Activated CD4-positive, CD25-positive, alpha-beta regulatory T cell treated with anti-CD3 and anti-CD28 coated beads, Interleukin-2, amount 50 U/mL, for 24 hours (primary cell): ENCODE measurements around the gene PCDHA5.
"Not testable (repeated sequence)": the region's sequence is repeated elsewhere in the genome, so short reads cannot be mapped to it uniquely, and the experiment has no call there.

Experiments used
- ATAC-seq, 2 donors: fragments of 150-1000 bp; cut with Tn5 transposase; one replicate each; pipeline ENCODE4 v1.10.0; 2021; ENCODE audit warnings: mild to moderate bottlenecking in 1 of 2, moderate library complexity in 1 of 2

PCDHA5 gene

GRCh38 chr5:140821375-140822280, at the start of gene PCDHA5:
Gene PCDHA5, plus strand, starts transcription at chr5:140821613.
- no peak for ATAC-seq

- no peak for ATAC-seq
Measured at GRCh38 chr5:140780512-140780911, 40.9 kb upstream of the PCDHA5 start.

DNA sequence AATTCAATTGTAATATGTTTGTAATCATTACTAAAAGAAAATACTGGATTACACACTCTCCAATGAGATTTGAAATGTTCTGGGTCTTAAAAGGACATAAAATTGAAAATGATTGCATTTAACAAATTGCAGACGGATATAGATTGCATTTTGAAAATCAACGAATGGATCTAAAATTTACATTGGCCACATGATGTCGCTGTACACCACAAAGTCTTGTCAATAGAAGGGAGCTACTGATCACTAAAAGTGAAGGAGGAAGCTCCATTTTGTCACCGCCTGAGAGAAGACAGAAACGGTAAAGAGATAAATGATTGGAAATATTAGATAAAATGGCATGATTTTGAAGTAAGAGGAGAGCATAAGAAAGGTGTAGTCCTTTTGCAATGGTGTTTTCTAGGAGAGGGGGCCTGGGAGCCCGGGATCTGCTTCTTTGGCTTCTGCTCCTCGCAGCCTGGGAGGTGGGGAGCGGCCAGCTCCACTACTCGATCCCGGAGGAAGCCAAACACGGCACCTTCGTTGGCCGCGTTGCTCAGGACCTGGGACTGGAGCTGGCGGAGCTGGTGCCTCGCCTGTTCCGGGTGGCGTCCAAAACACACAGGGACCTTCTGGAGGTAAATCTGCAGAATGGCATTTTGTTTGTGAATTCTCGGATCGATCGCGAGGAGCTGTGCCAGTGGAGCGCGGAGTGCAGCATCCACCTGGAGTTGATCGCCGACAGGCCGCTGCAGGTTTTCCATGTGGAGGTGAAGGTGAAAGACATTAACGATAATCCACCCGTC, 35.3 kb upstream of the PCDHA5 start, which contains the start of gene PCDHA1:
TSS of gene PCDHA1 (plus strand) at position 236 of the 782 bp plus-strand sequence.
- ATAC-seq: no peak

DNA sequence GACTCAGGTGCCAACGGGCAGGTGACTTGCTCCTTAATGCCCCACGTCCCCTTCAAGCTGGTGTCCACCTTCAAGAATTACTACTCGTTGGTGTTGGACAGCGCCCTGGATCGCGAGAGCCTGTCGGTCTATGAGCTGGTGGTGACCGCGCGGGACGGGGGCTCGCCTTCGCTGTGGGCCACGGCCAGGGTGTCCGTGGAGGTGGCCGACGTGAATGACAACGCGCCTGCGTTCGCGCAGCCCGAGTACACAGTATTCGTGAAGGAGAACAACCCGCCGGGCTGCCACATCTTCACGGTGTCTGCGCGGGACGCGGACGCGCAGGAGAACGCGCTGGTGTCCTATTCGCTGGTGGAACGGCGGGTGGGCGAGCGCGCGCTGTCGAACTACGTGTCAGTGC, 34.0 kb upstream of the PCDHA5 start:
- not testable (repeated sequence) for ATAC-seq

DNA sequence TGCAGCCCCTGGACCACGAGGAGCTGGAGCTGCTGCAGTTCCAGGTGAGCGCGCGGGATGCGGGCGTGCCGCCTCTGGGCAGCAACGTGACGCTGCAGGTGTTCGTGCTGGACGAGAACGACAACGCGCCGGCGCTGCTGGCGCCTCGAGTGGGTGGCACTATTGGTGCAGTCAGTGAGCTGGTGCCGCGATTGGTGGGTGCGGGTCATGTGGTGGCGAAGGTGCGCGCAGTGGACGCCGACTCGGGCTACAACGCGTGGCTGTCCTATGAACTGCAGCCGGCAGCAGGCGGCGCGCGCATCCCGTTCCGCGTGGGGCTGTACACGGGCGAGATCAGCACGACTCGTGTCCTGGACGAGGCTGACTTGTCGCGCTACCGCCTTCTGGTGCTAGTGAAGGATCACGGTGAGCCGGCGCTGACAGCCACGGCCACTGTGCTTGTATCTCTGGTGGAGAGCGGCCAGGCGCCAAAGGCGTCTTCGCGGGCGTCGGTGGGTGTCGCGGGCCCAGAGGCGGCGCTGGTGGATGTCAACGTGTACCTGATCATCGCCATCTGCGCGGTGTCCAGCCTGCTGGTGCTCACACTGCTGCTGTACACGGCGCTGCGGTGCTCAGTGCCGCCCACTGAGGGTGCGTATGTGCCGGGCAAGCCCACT, 33.4 kb upstream of the PCDHA5 start:
- not testable (repeated sequence) for ATAC-seq

- no peak for ATAC-seq
Measured at GRCh38 chr5:140791089-140791488, 30.3 kb upstream of the PCDHA5 start.

DNA sequence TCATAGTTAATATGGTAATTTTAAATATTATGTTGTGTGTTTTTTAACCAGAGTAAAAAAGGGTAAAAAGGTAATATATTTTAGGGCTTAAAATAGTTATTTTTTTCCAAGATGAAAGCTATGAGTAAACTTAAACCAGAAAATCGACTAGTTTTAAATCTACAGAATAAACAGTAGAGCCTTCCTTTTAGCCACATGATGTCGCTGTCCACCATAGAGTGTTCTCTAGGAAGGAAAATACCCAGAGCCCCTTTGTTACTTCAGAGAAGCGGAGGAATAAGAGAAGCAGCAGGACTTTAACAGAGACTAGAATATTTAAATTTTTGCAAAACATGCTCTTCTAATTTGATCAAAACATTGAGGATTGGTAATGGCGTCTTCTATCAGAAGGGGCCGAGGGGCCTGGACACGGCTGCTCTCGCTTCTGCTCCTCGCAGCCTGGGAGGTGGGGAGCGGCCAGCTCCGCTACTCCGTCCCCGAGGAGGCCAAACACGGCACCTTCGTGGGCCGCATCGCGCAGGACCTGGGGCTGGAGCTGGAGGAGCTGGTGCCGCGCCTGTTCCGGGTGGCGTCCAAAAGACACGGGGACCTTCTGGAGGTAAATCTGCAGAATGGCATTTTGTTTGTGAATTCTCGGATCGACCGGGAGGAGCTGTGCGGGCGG, 26.7 kb upstream of the PCDHA5 start, which contains the start of gene PCDHA2:
TSS of gene PCDHA2 (plus strand) at position 258 of the 664 bp plus-strand sequence.
- no peak for ATAC-seq

GRCh38 chr5:140795259-140795641, 26.2 kb upstream of the PCDHA5 start:
- no peak for ATAC-seq

GRCh38 chr5:140796072-140796717, 25.2 kb upstream of the PCDHA5 start:
- ATAC-seq: not testable (repeated sequence)

DNA sequence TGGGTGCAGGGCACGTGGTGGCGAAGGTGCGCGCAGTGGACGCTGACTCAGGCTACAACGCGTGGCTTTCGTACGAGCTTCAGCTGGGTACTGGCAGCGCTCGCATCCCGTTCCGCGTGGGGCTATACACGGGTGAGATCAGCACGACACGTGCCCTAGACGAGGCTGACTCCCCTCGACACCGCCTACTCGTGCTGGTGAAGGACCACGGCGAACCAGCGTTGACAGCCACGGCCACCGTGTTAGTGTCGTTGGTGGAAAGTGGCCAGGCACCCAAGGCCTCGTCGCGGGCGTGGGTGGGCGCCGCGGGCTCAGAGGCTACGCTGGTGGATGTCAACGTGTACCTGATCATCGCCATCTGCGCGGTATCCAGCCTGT, 24.7 kb upstream of the PCDHA5 start:
- no peak for ATAC-seq

DNA sequence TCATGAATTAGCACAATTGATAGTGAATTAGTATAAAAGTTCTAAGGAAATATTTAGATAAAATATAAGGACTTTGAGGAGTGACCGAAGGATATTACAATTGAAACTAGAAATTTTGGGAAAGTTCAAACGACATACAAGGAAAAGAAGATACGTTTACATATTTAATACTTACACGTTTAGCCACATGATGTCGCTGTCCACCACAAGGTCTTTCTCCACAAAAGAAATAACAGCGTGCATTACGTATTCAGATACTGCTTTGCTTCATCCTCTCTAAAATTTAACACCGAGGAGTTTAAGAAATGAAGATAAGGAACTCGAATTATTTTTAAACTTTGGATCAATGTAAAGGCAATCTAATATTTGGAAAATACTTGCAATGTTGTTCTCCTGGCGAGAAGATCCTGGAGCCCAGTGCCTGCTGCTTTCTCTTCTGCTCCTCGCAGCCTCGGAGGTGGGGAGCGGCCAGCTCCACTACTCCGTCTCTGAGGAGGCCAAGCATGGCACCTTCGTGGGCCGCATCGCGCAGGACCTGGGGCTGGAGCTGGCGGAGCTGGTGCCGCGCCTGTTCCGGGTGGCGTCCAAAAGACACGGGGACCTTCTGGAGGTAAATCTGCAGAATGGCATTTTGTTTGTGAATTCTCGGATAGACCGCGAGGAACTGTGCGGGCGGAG, 20.5 kb upstream of the PCDHA5 start, which contains the start of gene PCDHA3:
TSS of gene PCDHA3 (plus strand) at position 242 of the 678 bp plus-strand sequence.
- no peak for ATAC-seq

GRCh38 chr5:140801494-140801841, 19.9 kb upstream of the PCDHA5 start:
- no peak for ATAC-seq

DNA sequence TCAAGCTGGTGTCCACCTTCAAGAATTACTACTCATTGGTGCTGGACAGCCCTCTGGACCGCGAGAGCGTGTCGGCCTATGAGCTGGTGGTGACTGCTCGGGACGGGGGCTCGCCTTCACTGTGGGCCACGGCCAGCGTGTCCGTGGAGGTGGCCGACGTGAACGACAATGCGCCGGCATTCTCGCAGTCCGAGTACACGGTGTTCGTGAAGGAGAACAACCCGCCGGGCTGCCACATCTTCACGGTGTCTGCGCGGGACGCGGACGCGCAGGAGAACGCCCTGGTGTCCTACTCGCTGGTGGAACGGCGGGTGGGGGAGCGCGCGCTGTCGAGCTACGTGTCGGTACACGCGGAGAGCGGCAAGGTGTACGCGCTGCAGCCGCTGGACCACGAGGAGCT, 19.0 kb upstream of the PCDHA5 start:
- not testable (repeated sequence) for ATAC-seq

DNA sequence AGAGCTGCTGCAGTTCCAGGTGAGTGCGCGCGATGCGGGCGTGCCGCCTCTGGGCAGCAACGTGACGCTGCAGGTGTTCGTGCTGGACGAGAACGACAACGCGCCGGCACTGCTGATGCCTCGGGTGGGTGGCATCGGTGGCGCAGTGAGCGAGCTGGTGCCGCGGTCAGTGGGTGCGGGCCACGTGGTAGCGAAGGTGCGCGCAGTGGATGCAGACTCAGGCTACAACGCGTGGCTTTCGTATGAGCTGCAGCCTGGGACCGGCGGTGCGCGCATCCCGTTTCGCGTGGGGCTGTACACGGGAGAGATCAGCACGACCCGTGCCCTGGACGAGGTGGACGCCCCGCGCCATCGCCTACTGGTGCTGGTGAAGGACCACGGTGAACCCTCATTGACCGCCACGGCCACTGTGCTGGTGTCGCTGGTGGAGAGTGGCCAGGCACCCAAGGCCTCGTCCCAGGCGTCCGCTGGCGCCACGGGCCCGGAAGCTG, 18.6 kb upstream of the PCDHA5 start:
- no peak for ATAC-seq

DNA sequence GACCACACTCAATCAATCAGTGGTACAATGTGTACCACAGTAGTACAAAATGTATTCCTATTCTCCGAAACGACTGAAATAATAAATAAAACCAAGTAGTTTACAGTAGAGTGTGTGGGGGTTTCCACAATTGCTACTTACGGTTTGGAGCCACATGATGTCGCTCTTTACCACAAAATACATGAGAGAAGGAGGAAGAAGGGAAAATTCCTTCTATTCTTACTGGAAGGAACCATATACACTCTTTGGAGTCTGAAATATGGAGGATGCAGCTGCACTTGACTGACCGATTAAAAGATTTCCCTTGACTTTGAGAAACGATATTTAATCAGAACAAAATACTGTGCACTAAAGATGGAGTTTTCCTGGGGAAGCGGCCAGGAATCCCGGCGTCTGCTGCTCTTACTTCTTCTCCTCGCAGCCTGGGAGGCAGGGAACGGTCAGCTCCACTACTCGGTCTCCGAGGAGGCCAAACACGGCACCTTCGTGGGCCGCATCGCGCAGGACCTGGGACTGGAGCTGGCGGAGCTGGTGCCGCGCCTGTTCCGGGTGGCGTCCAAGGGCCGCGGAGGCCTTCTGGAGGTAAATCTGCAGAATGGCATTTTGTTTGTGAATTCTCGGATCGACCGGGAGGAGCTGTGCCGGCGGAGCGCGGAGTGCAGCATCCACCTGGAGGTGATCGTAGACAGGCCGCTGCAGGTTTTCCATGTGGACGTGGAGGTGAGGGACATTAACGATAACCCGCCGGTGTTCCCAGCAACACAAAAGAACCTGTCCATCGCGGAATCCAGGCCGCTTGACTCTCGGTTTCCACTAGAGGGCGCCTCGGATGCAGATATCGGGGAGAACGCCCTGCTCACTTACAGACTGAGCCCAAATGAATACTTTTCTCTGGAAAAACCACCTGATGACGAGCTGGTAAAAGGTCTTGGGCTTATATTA, 14.3 kb upstream of the PCDHA5 start, which contains the start of gene PCDHA4:
TSS of gene PCDHA4 (plus strand) at position 235 of the 942 bp plus-strand sequence.
- no peak for ATAC-seq

GRCh38 chr5:140808241-140808888, 13.0 kb upstream of the PCDHA5 start:
- not testable (repeated sequence) for ATAC-seq

GRCh38 chr5:140808889-140809291, 12.5 kb upstream of the PCDHA5 start:
- no peak for ATAC-seq

DNA sequence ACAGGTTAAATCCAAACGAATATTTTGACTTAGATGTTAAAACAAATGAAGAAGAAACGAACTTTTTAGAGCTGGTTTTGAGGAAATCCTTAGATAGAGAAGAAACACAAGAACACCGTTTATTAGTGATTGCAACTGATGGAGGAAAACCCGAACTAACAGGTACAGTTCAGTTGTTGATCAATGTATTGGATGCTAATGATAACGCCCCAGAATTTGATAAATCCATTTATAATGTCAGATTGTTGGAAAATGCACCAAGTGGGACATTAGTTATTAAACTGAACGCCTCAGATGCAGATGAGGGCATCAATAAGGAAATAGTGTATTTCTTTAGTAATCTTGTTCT, 842 bp downstream of the PCDHA5 start:
- ATAC-seq: no peak

- ATAC-seq: not testable (repeated sequence)
Measured at GRCh38 chr5:140822969-140823368, 1.6 kb downstream of the PCDHA5 start.
